ENCODE results near the gene TRMT112.

The TRMT112 gene

GRCh38 chr11:64287676-64288352 is 29.5 kb downstream of the TRMT112 start:
- peaks cover 0 to 37% (median 34%) of the 10 kb centered on the region in 4 experiments for H3K4me1 ChIP-seq (ENCODE audit: control extremely low read depth in 1 of 4, control insufficient read depth in 4 of 4, insufficient read depth in 4 of 4, low read length in 3 of 4)
- no peaks in the 10 kb centered on the region for H3K9me3 ChIP-seq (ENCODE audit: control extremely low read depth in 1 of 5, control insufficient read depth in 4 of 5, insufficient read depth in 2 of 5, low read depth in 1 of 5, low read length in 4 of 5)
- ChIA-PET POLR2A (interaction anchor here (0.6 kb wide), 1 partner anchor 34 kb away, joined by 3 read pairs; no protein-coding TSS in a partner anchor), CTCF (interaction anchor here (0.8 to 6.1 kb wide), 6 partner anchors 15 to 82 kb away, joined by 3 to 45 read pairs (median 5); partner anchors contain the start of genes CATSPERZ and ESRRA)
- no peak overlapping the region for H3K27ac ChIP-seq (ENCODE audit: insufficient read depth in 1 of 2, low read depth in 1 of 2, low read length in 2 of 2, poor library complexity in 1 of 2, severe bottlenecking in 2 of 2)
- H3K4me3 ChIP-seq (ENCODE audit: control insufficient read depth in 1 of 7, extremely low read depth in 1 of 7, insufficient read depth in 4 of 7, low read depth in 2 of 7, low read length in 6 of 7): no peak overlapping the region
- no peak for DNase-seq
- H3K27me3 ChIP-seq (replicated peaks in 2 of 5; ENCODE audit: control insufficient read depth in 4 of 5, insufficient read depth in 5 of 5, low read length in 4 of 5): peaks cover 0 to 36% (median 13%) of the 10 kb centered on the region in 5 experiments
- WGBS (ENCODE audit: insufficient coverage): 97% methylated on average over 30 of the region's 33 CpGs
- H3K36me3 ChIP-seq (ENCODE audit: control insufficient read depth in 4 of 4, insufficient read depth in 4 of 4, low read length in 3 of 4): peaks cover 0 to 3% (median under 1%) of the 10 kb centered on the region in 4 experiments

DNA sequence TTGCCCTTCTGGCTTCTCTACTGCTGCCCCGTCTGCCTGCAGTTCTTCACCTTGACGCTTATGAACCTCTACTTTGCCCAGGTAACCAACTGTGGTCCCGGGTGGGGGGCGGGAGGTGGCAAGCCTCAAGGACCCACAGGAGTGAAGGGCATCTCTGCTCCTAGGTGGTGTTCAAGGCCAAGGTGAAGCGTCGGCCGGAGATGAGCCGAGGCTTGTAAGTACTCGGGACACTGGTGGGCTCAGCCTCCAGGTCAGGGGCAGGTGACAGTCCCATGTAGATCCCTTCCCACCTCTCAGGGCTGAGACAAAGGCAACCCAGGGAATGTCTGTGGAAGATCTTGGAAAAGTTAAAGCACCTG is 30.6 kb downstream of the TRMT112 start:
- Histone ChIP-seq H3K9me3 (ENCODE audit: control extremely low read depth in 1 of 5, control insufficient read depth in 4 of 5, insufficient read depth in 2 of 5, low read depth in 1 of 5, low read length in 4 of 5) (no peaks in the 10 kb centered on the region), H3K4me3 (ENCODE audit: control insufficient read depth in 1 of 7, extremely low read depth in 1 of 7, insufficient read depth in 4 of 7, low read depth in 2 of 7, low read length in 6 of 7) (no peak overlapping the region), H3K36me3 (ENCODE audit: control insufficient read depth in 4 of 4, insufficient read depth in 4 of 4, low read length in 3 of 4) (peaks cover 0 to 7% (median 2%) of the 10 kb centered on the region in 4 experiments), H3K27ac (ENCODE audit: insufficient read depth in 1 of 2, low read depth in 1 of 2, low read length in 2 of 2, poor library complexity in 1 of 2, severe bottlenecking in 2 of 2) (no peak overlapping the region), H3K27me3 (replicated peaks in 2 of 5; ENCODE audit: control insufficient read depth in 4 of 5, insufficient read depth in 5 of 5, low read length in 4 of 5) (peaks cover 0 to 25% (median 8%) of the 10 kb centered on the region in 5 experiments), H3K4me1 (ENCODE audit: control extremely low read depth in 1 of 4, control insufficient read depth in 4 of 4, insufficient read depth in 4 of 4, low read length in 3 of 4) (peaks cover 0 to 28% (median 26%) of the 10 kb centered on the region in 4 experiments)
- POLR2A ChIA-PET: no interaction called here
- no peak for DNase-seq
- 95% methylated on average over 9 of the region's 9 CpGs for WGBS (ENCODE audit: insufficient coverage)
- CTCF ChIA-PET: interaction anchor here (1.0 to 1.8 kb wide), 5 partner anchors 15 to 81 kb away, joined by 3 to 7 read pairs (median 4); no protein-coding TSS in a partner anchor

- Histone ChIP-seq H3K4me3 (ENCODE audit: control insufficient read depth in 1 of 7, extremely low read depth in 1 of 7, insufficient read depth in 4 of 7, low read depth in 2 of 7, low read length in 6 of 7) (peak overlapping the region; percentile 13 to 92 (median 81)), H3K27ac (ENCODE audit: insufficient read depth in 1 of 2, low read depth in 1 of 2, low read length in 2 of 2, poor library complexity in 1 of 2, severe bottlenecking in 2 of 2) (peak overlapping the region; percentile 98 to 99), H3K9me3 (ENCODE audit: control extremely low read depth in 1 of 5, control insufficient read depth in 4 of 5, insufficient read depth in 2 of 5, low read depth in 1 of 5, low read length in 4 of 5) (no peaks in the 10 kb centered on the region), H3K36me3 (ENCODE audit: control insufficient read depth in 4 of 4, insufficient read depth in 4 of 4, low read length in 3 of 4) (peaks cover 0 to 11% (median 2%) of the 10 kb centered on the region in 4 experiments), H3K4me1 (ENCODE audit: control extremely low read depth in 1 of 4, control insufficient read depth in 4 of 4, insufficient read depth in 4 of 4, low read length in 3 of 4) (peaks cover 0 to 22% (median 20%) of the 10 kb centered on the region in 4 experiments), H3K27me3 (replicated peaks in 2 of 5; ENCODE audit: control insufficient read depth in 4 of 5, insufficient read depth in 5 of 5, low read length in 4 of 5) (peaks cover 0 to 19% (median 8%) of the 10 kb centered on the region in 5 experiments)
- ChIA-PET POLR2A (interaction anchor here (1.2 to 2.9 kb wide), 2 partner anchors 16 to 39 kb away, joined by 3 to 30 read pairs; no protein-coding TSS in a partner anchor), CTCF (interaction anchor here (1.0 to 6.4 kb wide), 8 partner anchors 9 to 81 kb away, joined by 3 to 42 read pairs (median 4); partner anchors contain the start of gene CATSPERZ)
- WGBS (ENCODE audit: insufficient coverage): 39% methylated on average over 28 of the region's 40 CpGs
- DNase-seq: peak in 2 of 3 donors; percentile 43 to 48
These were observed 31.2 kb downstream of the TRMT112 start for GRCh38 chr11:64285885-64286800.

GRCh38 chr11:64284962-64285884 is 32.1 kb downstream of the TRMT112 start, which contains the start of gene GPR137:
GPR137 (plus strand) TSS chr11:64285848; CDS start chr11:64286525, 677 bp downstream.
- POLR2A ChIA-PET: interaction anchor here (0.6 to 2.9 kb wide), 6 partner anchors 15 to 1135 kb away, joined by 3 to 30 read pairs (median 3); partner anchors contain the start of genes FKBP2 and PPP1R14B
- DNase-seq: peak; percentile 81 to 91 (median 89)

DNA sequence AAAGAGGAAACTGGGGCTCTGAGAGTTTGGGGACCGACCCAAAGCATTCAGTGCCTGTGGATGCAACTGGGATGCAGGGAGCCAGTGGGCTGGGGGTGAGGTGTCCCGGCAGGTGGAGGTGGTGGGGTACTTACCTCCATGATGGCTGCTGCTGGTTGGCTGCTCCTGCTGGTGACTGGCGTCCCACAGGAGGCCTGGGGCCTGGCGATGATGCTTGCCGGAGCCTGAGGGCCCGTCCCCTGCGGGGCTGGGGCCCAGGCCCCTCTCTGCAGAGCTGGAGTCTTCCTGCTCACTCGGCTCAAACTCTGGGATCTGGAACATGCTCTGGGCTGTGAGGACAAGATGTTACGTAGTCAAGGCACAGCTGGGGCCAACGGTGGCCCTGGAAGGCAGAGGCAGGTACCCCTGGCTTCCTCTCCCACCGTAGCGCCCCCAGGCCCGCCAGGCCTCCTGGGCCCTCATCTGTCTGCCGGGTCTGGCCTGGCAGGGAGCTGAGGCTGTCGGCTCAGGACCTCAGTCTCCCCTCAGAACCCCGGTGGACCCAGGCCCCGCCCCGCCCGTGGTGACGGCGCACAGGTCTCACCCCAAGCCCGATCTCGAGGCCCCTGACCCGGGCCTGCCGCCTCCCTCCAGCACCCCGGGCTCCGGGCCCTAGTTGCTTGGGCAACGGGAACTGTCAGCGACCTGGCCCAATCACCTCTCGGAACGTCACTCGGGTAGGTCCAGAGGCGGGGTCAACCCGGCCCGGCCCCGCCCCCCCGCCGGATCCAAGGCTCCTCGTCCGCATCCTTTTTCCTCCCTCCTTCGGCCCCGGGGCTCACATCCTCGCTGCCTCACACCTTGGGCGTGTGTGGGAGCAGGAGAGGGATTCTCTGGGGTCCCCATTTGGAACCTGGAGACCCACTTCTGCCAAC is 33.1 kb downstream of the TRMT112 start, which contains the start of gene BAD:
Gene BAD (minus strand): TSS at position 618 of the 914 bp plus-strand sequence. CDS start 297 bp downstream, at position 321.
- Histone ChIP-seq H3K4me3 (ENCODE audit: control insufficient read depth in 1 of 7, extremely low read depth in 1 of 7, insufficient read depth in 4 of 7, low read depth in 2 of 7, low read length in 6 of 7) (peak within 1 kb of the TSS; percentile 54 to 92 (median 81)), H3K27ac (ENCODE audit: insufficient read depth in 1 of 2, low read depth in 1 of 2, low read length in 2 of 2, poor library complexity in 1 of 2, severe bottlenecking in 2 of 2) (peak within 1 kb of the TSS; percentile 98 to 99), H3K36me3 (ENCODE audit: control insufficient read depth in 4 of 4, insufficient read depth in 4 of 4, low read length in 3 of 4) (peaks cover 0 to 12% (median 3%) of the 10 kb centered on the region in 4 experiments), H3K4me1 (ENCODE audit: control extremely low read depth in 1 of 4, control insufficient read depth in 4 of 4, insufficient read depth in 4 of 4, low read length in 3 of 4) (peaks cover 0 to 21% (median 20%) of the 10 kb centered on the region in 4 experiments), H3K9me3 (ENCODE audit: control extremely low read depth in 1 of 5, control insufficient read depth in 4 of 5, insufficient read depth in 2 of 5, low read depth in 1 of 5, low read length in 4 of 5) (no peaks in the 10 kb centered on the region), H3K27me3 (replicated peaks in 2 of 5; ENCODE audit: control insufficient read depth in 4 of 5, insufficient read depth in 5 of 5, low read length in 4 of 5) (peaks cover 0 to under 1% (median 0%) of the 10 kb centered on the region in 5 experiments)
- 6% methylated on average over 29 of the region's 44 CpGs for WGBS (ENCODE audit: insufficient coverage)
- ChIA-PET POLR2A (interaction anchor here (0.6 to 2.9 kb wide), 4 partner anchors 14 to 1136 kb away, joined by 3 to 30 read pairs (median 4); partner anchors contain the start of gene FKBP2), CTCF (interaction anchor here (0.6 to 6.4 kb wide), 13 partner anchors 7 to 79 kb away, joined by 3 to 42 read pairs (median 4); partner anchors contain the start of genes CATSPERZ, FERMT3, PLCB3 and TRMT112)
- peak; percentile 91 to 93 (median 93) for DNase-seq

More at GRCh38 chr11:64284962-64285884, 32.1 kb downstream of the TRMT112 start, which contains the start of gene GPR137:
- H3K36me3 ChIP-seq (ENCODE audit: control insufficient read depth in 4 of 4, insufficient read depth in 4 of 4, low read length in 3 of 4): peaks cover 0 to 12% (median 2%) of the 10 kb centered on the region in 4 experiments
- peak within 1 kb of the TSS; percentile 98 to 99 for H3K27ac ChIP-seq (ENCODE audit: insufficient read depth in 1 of 2, low read depth in 1 of 2, low read length in 2 of 2, poor library complexity in 1 of 2, severe bottlenecking in 2 of 2)
- CTCF ChIA-PET: interaction anchor here (0.8 to 6.4 kb wide), 8 partner anchors 8 to 78 kb away, joined by 3 to 42 read pairs (median 4); partner anchors contain the start of genes CATSPERZ and TRMT112
- H3K4me3 ChIP-seq (ENCODE audit: control insufficient read depth in 1 of 7, extremely low read depth in 1 of 7, insufficient read depth in 4 of 7, low read depth in 2 of 7, low read length in 6 of 7): peak within 1 kb of the TSS; percentile 54 to 92 (median 81)
- H3K27me3 ChIP-seq (replicated peaks in 2 of 5; ENCODE audit: control insufficient read depth in 4 of 5, insufficient read depth in 5 of 5, low read length in 4 of 5): peaks cover 0 to 10% (median 0%) of the 10 kb centered on the region in 5 experiments
- peaks cover 0 to 21% (median 20%) of the 10 kb centered on the region in 4 experiments for H3K4me1 ChIP-seq (ENCODE audit: control extremely low read depth in 1 of 4, control insufficient read depth in 4 of 4, insufficient read depth in 4 of 4, low read length in 3 of 4)
- under 1% methylated on average over 63 of the region's 102 CpGs for WGBS (ENCODE audit: insufficient coverage)
- H3K9me3 ChIP-seq (ENCODE audit: control extremely low read depth in 1 of 5, control insufficient read depth in 4 of 5, insufficient read depth in 2 of 5, low read depth in 1 of 5, low read length in 4 of 5): no peaks in the 10 kb centered on the region
